Measurements from ENCODE around the gene DYNC1H1.
"Not testable (repeated sequence)": the region's sequence is repeated elsewhere in the genome, so short reads cannot be mapped to it uniquely, and the experiment has no call there.

The DYNC1H1 gene

DNA sequence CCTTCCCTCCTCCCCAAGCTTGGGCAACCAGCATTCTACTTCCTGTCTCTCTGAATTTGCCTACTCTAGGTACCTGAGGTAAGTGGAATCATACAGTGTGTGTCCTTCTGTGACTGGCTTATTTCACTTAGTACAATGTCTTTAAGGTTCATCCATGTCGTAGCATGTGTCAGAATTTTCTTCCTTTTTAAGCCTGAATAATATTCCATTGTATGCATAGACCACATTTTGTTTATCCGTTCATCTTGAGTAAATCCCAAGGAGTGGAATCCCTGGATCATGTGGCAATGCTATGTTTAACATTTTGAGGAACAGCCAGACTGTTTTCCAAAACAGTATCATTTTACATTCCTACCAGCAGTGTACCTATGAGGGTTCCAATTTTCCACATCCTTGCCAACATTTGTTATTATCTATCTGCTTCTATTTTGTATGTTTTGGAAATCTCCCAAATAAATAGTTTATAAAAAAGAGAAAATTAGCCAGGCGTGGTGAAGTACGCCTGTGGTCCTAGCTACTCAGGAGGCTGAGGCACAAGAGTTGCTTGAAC is 110.1 kb downstream of the DYNC1H1 start:
- DNase-seq: no peak

DNA sequence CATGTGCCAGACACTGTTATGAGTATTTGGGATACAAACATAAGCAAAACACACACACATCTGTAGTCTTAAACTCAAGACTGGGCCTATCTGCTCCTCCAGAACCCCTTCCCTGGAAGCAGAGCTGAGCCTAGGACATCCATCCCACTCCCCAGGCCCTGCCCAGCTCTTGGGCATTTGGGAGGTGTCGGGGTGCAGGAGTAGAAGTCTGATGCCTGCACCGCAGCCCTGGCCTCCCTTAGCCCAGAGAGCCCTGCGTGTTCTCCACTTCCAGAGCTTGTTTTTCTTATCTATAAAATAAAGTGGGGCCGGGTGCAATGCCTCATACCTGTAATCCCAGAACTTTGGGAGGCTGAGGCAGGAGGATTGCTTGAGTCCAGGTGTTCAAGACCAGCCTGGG is 110.8 kb downstream of the DYNC1H1 start:
- no peak for DNase-seq

DNA sequence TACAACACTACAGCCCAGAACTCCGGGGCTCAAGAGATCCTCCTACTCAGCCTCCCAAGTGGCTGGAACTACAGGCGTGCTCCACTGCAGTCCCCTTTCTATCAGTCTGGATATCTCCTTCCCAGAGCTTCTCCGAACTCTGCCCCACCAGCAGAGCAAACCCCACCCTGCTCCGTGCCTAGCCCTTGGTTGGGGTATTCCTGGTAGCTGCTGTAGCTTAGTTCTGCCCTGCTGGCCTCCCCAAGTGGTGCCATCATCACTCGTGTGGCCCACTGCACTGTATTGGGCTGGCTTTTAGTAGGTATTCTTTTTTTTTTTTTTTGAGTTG is 113.0 kb downstream of the DYNC1H1 start:
- no peak for DNase-seq

DNA sequence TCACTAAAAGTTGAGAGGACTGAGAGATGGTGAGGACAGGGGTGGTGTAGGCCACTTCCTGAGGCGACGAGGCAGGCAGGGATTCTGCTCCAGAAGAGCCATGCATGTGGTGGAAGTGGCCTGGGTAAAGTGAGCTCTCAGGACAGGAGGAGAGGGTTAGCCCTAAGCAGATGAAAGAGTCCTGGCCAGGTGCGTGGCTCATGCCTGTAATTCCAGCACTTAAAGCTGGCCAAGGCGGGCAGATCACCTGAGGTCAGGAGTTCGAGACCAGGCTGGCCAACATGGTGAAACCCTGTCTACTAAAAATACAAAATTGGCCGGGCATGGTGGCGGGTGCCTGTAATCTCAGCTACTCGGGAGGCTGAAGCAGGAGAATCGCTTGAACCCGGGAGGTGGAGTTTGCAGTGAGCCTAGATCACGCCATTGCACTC is 114.0 kb downstream of the DYNC1H1 start:
- DNase-seq: not testable (repeated sequence)

DNA sequence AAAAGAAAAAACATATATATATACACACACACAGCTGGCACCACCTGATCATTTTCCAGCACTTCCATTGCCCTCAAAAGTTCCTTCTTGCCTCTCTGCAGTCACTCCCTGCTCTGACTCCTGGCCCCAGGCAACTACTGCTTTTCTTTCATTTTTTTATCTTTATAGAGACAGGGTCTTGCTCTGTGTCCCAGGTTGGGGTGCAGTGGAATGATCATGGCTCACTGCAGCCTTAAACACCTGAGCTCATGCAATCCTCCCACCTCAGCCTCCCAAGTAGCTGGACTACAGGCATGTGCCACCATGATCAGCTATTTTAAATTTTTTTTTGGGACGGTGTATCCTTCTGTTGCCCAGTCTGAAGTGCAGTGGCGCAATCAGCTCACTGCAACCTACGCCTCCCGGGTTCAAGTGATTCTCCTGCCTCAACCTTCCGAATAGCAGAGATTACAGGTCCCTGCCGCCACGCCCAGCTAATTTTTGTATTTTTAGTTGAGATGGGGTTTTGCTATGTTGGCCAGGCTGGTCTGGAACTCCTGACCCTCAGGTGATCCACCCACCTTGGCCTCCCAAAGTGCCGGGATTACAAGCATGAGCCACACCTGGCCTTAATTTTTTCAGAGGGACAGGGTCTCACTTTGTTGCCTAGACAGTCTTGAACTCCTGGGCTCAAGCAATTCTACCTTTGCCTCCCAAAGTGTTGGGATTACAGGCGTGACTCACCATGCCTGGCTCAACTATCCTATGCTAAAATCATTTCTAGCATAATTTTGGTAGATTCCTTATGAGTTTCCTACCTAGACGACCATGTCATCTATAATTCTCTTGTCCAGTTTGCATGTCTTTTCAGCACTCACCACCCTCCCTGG is 114.7 kb downstream of the DYNC1H1 start:
- DNase-seq: no peak

DNA sequence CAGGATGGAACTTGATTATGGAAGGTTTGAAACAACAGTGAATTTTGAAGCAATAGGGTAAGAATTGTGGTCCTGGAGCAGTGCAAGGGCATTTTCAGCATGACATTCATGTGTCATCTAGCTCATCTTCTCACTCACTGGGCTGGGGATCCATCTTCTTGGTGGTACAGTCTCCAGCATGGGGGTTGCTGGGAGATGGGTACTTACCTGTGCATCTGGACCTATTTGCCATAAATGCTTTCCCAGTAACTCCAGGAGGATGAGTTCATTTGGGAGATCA is 115.3 kb downstream of the DYNC1H1 start:
- no peak for DNase-seq

DNA sequence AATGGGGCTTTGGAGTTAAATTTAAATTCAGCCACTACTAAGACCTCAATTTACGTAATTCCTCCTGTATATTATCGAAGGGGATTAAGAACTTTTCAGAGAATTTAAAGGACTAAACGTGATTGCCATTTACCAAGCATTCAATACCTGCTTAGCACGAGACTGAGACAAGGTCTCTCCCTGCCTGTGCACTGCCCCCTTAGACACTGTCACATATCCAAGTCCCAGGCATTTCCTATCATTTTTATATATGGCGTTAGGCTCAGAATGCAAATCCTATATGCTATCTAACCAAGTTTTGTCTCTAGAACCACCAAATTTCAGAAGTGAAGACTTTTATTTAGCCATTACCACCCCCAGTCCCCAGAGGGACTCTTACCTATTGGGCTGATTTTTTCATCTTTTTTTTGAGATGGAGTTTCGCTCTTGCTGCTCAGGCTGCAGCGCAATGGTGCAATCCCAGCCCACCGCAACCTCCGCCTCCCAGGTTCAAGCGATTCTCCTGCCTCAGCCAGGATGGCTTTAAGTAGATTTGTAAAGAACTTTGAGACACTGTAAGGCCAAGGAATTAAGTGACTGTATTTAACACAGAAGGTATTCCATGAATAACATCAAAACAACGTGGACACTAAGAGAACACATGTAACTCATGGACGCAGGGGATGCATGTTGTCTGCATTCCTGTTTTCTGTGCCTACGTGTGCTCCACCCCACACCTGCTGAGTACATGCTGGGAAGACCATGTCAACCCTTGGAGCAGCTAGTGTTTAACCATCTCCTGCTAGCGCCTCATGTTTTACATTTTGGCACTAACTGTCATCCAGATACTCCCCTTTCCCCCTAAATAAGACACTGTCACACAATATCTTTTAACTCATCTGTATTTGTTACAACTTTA is 116.1 kb downstream of the DYNC1H1 start:
- no peak for DNase-seq

DNA sequence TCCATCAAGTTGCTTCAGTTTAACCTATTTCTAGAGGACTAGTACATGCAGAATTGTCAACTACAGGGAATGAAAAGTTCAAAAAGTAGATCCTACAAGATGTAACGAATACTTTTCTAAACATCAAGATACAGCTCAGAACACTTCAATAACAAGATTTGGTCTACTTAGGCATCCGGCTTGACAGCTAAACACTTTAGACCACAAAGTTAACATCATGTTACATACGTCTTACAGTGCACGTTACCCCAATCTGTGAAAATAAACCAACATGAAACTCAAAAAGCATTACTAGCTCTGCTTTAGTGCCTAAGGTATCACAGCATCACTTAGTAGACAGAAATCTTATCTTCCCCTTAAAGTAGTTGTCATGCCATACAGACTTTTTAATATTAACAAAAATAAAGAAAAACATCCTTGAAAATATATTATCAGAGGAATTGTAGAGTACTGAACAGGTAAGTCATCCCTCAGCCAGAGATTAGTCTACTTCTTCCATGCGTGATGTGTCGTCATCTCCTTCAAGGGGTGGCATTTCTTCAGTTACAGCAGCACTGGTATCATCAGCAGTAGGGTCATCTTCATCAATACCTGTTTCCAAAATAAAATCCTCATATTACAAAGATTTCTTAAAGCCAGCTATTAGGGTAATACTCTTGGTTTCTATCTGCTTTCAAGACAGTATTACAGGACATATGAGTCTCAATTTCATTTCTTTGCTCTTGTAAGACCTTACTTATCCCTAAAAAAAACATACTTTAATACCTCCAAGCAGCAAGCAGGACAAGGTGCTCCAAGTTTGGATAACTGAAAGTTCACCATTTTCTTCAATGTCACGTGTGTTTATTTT is 117.1 kb downstream of the DYNC1H1 start:
- no peak for DNase-seq

DNA sequence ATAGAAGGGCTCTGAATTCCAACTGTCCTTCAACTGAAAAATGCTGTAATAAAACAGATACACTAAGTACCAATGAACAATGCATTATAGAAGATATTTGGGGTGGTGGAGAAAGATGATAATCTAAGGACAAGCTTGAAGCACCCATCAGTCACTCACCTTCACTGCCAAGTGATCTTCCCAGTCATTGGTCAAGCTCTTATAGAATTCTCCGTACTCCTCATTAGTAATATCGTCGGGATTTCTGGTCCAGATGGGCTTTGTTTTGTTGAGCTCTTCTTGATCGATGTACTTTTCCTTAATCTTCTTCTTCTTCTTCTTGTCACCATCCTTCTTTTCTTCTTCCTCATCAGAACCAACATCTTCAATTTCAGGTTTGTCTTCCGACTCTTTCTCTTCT is 120.1 kb downstream of the DYNC1H1 start:
- not testable (repeated sequence) for DNase-seq

DNA sequence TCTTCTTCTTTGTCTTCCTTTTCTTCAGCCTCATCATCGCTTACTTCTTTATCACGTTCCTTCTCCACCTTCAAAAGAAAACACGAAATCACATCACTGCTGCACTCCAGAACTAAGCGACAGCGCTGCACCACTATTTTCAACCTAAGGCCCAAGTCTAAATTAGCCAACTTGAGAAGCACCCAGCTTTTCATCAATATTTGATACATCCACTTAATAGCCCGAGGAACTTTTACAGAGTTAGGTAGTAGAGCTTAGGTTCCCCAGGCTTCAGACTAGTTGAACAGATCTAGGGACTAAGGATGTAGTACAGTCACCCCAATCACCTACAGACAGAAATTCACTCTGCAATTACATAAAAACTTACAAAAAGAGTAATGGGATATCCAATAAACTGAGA is 120.6 kb downstream of the DYNC1H1 start:
- no peak for DNase-seq

DNA sequence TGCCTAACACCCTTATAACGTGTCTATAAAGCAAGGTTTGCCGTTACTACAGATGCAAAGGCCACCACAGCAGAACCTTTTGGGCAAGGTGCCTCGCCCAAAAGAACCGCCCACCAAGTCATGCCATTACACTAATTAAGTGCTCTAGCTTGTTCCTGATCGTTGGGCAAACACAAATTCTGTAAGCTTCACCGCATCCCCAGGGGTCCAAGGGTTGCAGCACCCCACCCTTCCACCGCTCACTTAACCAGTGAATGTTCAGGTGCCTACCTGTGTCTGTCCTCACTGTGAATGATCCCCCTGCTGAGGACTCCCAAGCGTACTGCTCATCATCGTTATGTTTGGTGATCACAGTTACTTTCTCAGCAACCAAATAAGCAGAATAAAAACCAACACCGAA is 121.1 kb downstream of the DYNC1H1 start:
- no peak for DNase-seq

DNA sequence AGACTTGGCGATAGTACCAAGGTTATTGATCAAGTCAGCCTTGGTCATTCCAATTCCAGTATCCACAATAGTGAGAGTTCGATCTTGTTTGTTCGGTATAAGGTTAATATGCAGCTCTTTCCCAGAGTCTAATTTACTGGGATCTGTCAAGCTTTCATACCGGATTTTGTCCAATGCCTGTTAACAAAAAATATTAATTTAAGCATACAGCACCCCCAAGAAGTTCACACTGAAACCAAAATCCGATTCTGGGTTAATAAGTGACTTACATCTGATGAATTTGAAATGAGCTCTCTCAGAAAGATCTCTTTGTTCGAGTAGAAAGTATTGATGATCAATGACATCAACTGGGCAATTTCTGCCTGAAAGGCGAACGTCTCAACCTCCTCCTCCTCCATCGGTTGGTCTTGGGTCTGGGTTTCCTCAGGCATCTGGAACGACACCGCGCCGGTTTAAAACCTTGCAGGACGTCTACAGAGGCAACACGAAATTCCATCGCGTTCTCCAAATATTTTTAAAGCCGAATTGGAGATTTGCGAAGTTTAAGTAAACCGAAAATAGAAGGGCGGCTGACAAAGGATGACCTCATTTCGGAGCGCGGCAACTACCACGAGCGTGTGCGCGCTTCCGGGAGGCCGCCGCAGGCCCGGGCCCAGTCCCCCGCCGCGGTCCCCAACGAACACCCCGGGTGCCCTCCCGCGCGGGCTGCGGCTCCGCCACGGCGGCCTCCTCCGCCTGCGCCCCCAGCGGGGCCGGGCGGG is 121.8 kb downstream of the DYNC1H1 start:
- DNase-seq: peak; percentile 79

DNA sequence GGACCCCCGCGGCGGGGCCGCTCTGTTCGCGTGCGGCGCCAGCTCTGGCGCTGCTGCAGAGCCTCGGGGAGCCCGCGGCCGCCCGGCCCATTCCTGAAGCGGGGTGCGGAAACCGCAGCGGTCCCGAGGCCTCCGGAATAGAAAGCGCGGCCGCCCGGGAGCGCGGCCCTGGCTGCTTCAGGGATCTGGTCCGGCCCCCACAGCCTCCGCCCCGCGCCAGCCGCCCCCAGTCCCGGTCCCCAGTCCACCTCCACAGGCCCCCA is 122.3 kb downstream of the DYNC1H1 start:
- no peak for DNase-seq

DNA sequence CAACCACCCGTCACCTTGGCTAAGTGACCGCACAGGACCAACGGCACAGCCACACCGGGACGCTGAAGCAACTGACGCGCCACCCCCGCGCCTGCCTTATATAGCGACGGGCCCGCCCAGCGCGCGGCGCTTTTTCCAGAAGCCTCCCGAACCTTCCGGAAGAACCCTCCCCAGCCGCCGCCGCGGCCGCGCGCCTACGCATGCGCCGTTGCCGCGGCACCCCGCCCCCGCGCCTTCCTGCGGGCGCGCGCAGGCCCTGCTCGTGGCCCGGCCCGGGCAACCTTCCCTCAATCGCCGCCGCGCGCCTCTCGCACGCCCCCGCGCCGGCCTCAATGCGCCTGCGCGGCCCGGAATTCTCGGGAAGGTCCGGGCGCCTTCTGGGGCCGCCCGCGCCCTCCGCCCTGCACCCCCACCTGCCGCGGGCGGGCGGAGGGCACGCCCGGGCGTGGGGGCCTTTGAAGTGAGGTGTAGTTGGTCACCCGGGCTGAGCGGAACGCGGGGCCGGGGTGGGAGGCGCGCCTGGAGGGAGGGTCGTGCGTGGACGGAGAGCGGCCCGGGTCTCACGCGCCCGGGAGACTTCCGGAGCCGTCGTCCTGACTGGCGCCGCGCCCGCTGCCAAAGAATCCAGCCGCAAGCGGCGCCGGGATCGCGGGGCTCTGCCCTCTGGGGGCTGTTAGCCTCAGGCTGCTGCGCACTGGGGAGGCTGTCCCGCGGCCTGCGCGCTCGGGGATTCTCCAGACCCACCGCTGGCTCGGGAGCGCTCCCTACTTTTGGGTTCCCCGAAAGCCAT is 122.8 kb downstream of the DYNC1H1 start, which contains the start of gene HSP90AA1:
Gene HSP90AA1 (minus strand): TSS at position 73 of the 790 bp plus-strand sequence. CDS start 666 bp downstream, outside the sequence.
- peak; percentile 93 for DNase-seq

DNA sequence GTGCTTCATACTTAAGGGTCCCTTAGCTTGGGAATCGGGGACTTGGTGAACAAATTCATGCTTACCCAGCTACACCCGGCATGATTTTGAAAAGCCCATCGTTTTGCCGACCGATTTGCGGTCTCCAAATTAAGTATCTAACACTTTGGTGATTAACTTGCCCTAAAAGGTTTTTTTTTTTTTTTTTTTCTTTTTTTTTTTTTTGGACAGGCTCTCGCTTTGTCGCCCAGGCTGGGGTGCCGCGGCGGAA is 123.3 kb downstream of the DYNC1H1 start:
- no peak for DNase-seq

DNA sequence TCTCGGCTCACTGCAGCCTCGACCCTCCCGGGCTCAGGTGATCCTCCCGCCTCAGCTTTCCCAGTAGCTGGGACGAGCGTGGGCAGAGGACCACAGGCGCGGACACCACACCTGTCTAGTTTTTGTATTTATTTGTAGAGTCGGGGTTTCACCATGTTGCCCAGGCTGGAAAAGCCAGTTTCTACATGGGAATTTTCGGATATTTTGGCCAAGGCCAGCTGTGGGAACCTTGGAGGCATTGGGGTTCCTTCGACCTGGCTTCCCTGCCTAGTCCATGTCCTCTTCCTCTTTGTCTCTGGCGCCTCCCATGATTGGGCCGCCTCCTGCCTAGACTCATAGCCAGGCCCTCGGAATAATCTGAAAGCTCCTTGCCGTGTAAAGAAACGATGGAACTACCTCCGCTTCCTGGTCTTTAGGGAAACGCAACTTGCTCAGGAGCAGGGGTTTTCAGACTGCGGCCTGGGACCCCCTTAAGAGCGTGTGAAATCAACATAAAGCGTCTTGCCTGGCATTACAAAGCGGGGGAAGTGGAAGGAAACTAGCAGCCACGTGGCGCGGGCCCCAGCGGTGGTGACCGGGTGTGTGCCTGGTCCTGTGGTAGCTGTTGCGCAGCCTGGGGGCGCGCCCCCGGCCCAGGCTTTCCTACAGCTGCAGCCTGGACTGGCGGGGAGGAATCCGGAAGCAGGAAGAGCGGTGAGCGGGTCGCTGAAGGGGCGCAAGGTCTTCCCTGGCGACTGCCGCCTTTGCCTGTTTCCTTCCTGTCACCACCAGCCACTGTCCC is 123.8 kb downstream of the DYNC1H1 start:
- DNase-seq: peak; percentile 37

DNA sequence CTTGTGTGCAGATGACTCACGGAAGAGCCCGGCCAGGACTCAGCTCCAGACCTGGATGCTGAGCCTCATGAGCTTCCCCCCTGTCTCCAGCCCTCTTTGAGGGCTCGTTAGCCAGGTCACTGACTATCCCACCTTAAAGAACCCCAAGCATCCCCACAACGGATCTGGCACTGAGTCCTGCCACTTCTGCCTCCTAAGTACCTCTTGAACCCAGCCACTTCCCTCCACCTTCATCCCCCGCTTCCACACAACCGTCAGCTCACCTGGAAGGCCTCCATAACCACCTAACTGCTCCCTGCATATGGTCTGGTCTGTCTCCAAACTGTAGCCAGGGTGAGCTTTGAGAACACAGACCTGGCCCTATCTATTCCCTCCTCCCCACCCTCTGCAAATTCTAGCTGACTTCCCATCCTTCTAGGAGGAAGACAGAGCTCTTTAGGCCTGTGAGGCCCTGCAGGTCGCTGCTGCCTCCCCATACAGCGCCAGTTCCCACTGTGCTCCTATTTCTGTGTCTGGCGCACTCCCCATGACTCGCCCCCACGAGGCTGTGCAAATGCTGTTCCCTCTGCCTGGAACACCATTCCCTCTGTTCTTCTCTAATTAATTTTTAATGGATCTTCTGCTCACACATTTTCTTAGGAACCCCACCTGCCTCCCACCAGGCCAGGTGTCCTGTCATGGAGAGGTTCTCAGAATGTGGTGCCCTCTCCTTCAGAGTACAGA is 125.4 kb downstream of the DYNC1H1 start:
- no peak for DNase-seq

DNA sequence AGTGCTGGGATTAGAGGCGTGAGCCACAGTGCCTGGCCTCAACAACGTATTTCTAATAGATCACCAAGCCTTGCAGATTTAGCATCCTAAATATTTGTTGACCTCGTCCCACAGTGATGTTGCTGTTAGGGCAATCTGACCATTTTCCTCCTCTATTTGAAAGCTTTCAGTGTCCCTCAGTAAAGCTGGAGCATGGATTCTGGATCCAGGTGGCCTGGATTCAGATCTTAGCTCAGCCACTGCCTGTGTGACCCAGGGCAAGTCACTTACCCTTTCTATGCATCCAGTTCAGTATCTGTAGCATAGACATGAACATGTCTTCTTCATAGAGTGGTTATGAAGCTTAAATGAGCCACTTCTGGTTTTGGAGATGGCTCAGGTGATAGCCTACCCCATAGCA is 126.3 kb downstream of the DYNC1H1 start:
- DNase-seq: no peak

DNA sequence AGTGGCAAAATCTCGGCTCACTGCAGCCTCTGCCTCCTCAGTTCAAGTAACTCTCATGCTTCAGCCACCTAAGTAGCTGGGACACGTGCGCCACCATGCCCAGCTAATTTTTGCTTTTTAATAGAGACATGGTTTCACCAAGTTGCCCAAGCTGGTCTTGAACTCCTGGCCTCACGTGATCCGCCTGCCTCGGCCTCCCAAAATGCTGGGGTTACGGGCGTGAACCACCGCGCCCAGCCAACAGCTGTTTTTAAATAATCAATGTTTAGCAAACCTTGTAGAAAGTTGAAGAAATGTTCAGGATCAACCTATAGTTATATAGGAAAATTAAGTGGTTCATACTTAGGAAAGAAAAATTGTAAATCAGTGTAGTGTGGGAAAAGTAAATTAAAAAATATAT is 128.4 kb downstream of the DYNC1H1 start:
- DNase-seq: no peak

DNA sequence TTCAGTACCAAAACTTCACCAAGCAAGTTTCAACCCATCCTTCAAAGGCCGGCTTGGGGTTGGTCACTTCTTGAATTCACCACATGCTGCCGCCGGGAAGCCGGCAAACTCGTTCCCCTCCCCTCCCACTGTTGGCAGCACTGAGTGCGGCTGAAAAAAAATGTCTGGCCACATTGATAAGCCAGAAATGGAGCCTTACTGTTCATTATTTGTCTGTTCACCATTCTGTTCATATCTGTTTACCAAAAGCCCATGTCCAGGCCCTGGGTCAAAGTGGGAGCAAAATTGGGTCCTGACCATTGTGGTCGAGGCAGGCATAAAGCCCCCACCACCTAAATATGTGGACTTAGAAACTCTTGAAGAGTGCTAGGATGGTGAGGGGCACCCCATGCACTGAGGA is 129.7 kb downstream of the DYNC1H1 start:
- no peak for DNase-seq
